ENCODE results near the gene GNPTG. TPM values are rescaled to one million over a fixed set of nuclear protein-coding genes. Genes with fewer than 3 reads are reported as not detected.

GNPTG gene
- total and polyA plus RNA-seq, 2 donors (not counting 3 experiments of a cell fraction or from before 2014, with no cell fraction given), result 51.6 to 109 TPM

- POLR2A ChIA-PET, result no interaction called here
Measured at GRCh38 chr16:1349951-1350350, 1.8 kb upstream of the GNPTG start.

GRCh38 chr16:1350691-1351090 lies 1.0 kb upstream of the GNPTG start:
- peak overlapping the region; percentile 87 for H3K4me2 ChIP-seq (ENCODE audit: insufficient read depth, low read length)
- FAIRE-seq (no peak), DNase-seq (ENCODE audit: low read depth, low spot score) (no peak)
- H3K27ac ChIP-seq (ENCODE audit: insufficient read depth, low read depth, low read length), result no peak overlapping the region
- no peaks in the 10 kb centered on the region for H4K20me1 ChIP-seq (replicated peaks; ENCODE audit: control insufficient read depth, extremely low read depth, insufficient read depth, low read length)
- H3K4me1 ChIP-seq (ENCODE audit: control insufficient read depth, extremely low read depth, insufficient read depth, low read length), result peaks cover 13% of the 10 kb centered on the region
- H3K79me2 ChIP-seq (ENCODE audit: control insufficient read depth, insufficient read depth, low read length), result peaks cover 44% of the 10 kb centered on the region
- H3K36me3 ChIP-seq (ENCODE audit: control insufficient read depth in 2 of 2, extremely low read depth in 1 of 2, insufficient read depth in 2 of 2, low read length in 2 of 2), result peaks cover 0 to 11% of the 10 kb centered on the region in 2 experiments
- no peaks in the 10 kb centered on the region for H3K9me1 ChIP-seq (replicated peaks; ENCODE audit: control insufficient read depth, extremely low read depth, insufficient read depth, low read length)
- peak overlapping the region; percentile 61 to 84 (median 69) for H3K4me3 ChIP-seq (replicated peaks in 1 of 3; ENCODE audit: insufficient read depth in 1 of 3, low read depth in 1 of 3, low read length in 3 of 3)
- H2AFZ ChIP-seq (ENCODE audit: low read depth, low read length), result no peak overlapping the region
- ChIA-PET POLR2A (no interaction called here), CTCF (interaction anchor here (1.5 kb wide), 1 partner anchor 12 kb away, joined by 4 read pairs; no protein-coding TSS in a partner anchor)
- dilution Hi-C loops (cut with MboI; ENCODE audit: extremely low pct_ligation_motif_present, low sequenced_read_pairs) (no loop called here), intact Hi-C loops (cut with micrococcal nuclease) (no loop called here)
- peak overlapping the region; percentile 72 for H3K9ac ChIP-seq (replicated peaks; ENCODE audit: extremely low read depth, insufficient read depth, low read length)
- no peak for TF ChIP-seq GATA2 (IDR thresholded peaks at IDR 0.05; ENCODE audit: insufficient read depth, insufficient read length, low read depth, low read length)
- no peak for TF ChIP-seq POLR2AphosphoS5 (IDR thresholded peaks at IDR 0.05; ENCODE audit: insufficient read depth, low read depth, low read length)
- TF ChIP-seq MYC (IDR thresholded peaks at IDR 0.05; ENCODE audit: low read depth, low read length), result no peak
- no peak for TF ChIP-seq EZH2 (IDR thresholded peaks at IDR 0.05; ENCODE audit: borderline replicate concordance, low read depth, low read length, severe bottlenecking)
- TF ChIP-seq JUN (IDR thresholded peaks at IDR 0.05; ENCODE audit: borderline replicate concordance, insufficient read depth, insufficient read length, low read depth), result no peak
- no peak for TF ChIP-seq CTCF (IDR thresholded peaks at IDR 0.05; ENCODE audit: extremely low read depth in 1 of 2, insufficient read depth in 1 of 2, low read depth in 1 of 2, low read length in 2 of 2)
- TF ChIP-seq MAX (IDR thresholded peaks at IDR 0.05; ENCODE audit: insufficient read depth, insufficient read length), result no peak
- no peak for TF ChIP-seq FOS (IDR thresholded peaks at IDR 0.05; ENCODE audit: borderline replicate concordance, insufficient read depth, low read length)
- TF ChIP-seq POLR2A (IDR thresholded peaks at IDR 0.05; ENCODE audit: low read depth, low read length), result no peak
- no peaks in the 10 kb centered on the region for H3K9me3 ChIP-seq (replicated peaks; ENCODE audit: control insufficient read depth, insufficient read depth, low read length)
- H3K27me3 ChIP-seq (ENCODE audit: control insufficient read depth in 2 of 2, insufficient read depth in 2 of 2, low read length in 2 of 2), result no peaks in the 10 kb centered on the region
- BruUV-seq (replicated peaks), result no TSS peak

More at GRCh38 chr16:1349951-1350350, 1.8 kb upstream of the GNPTG start:
- Histone ChIP-seq H3K79me2 (ENCODE audit: control insufficient read depth, insufficient read depth, low read length) (peaks cover 36% of the 10 kb centered on the region), H3K36me3 (ENCODE audit: control insufficient read depth in 2 of 2, extremely low read depth in 1 of 2, insufficient read depth in 2 of 2, low read length in 2 of 2) (peaks cover 0 to 11% of the 10 kb centered on the region in 2 experiments), H2AFZ (ENCODE audit: low read depth, low read length) (no peak overlapping the region), H3K9ac (replicated peaks; ENCODE audit: extremely low read depth, insufficient read depth, low read length) (no peak overlapping the region), H3K9me1 (replicated peaks; ENCODE audit: control insufficient read depth, extremely low read depth, insufficient read depth, low read length) (no peaks in the 10 kb centered on the region), H4K20me1 (replicated peaks; ENCODE audit: control insufficient read depth, extremely low read depth, insufficient read depth, low read length) (no peaks in the 10 kb centered on the region), H3K4me1 (ENCODE audit: control insufficient read depth, extremely low read depth, insufficient read depth, low read length) (peaks cover 13% of the 10 kb centered on the region), H3K27ac (ENCODE audit: insufficient read depth, low read depth, low read length) (no peak overlapping the region), H3K27me3 (ENCODE audit: control insufficient read depth in 2 of 2, insufficient read depth in 2 of 2, low read length in 2 of 2) (no peaks in the 10 kb centered on the region), H3K9me3 (replicated peaks; ENCODE audit: control insufficient read depth, insufficient read depth, low read length) (no peaks in the 10 kb centered on the region), H3K4me2 (ENCODE audit: insufficient read depth, low read length) (no peak overlapping the region), H3K4me3 (replicated peaks in 1 of 3; ENCODE audit: insufficient read depth in 1 of 3, low read depth in 1 of 3, low read length in 3 of 3) (no peak overlapping the region)
- no TSS peak for BruUV-seq (replicated peaks)
- intact Hi-C loops (cut with micrococcal nuclease) (no loop called here), dilution Hi-C loops (cut with MboI; ENCODE audit: extremely low pct_ligation_motif_present, low sequenced_read_pairs) (no loop called here)
- TF ChIP-seq CTCF (IDR thresholded peaks at IDR 0.05; ENCODE audit: extremely low read depth in 1 of 2, insufficient read depth in 1 of 2, low read depth in 1 of 2, low read length in 2 of 2) (no peak), FOS (IDR thresholded peaks at IDR 0.05; ENCODE audit: borderline replicate concordance, insufficient read depth, low read length) (no peak)
- FAIRE-seq (no peak), DNase-seq (ENCODE audit: low read depth, low spot score) (no peak)
- CTCF ChIA-PET, result interaction anchor here (2.2 kb wide), 1 partner anchor 14 kb away, joined by 5 read pairs; no protein-coding TSS in a partner anchor
